ENCODE data around the gene MAML2.

The MAML2 gene

DNA sequence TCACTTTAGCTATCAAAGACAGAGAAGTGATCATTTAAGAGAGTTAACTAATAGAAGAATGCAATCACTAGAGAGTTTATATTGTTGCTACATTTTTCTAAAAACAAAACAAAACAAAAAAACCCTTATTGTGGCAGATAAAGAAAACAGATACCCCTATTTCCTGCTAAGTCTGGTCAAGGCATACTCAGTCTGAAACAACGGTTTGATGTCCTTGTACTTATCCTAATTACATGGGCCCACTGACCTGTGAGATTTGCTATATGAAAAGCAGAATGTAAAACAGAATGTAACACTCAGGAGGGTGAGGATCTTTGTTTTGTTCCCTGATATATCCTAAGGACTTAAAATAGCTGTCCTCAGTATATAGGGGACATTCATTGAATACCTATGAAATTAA is 24.6 kb downstream of the MAML2 start:
- DNase-seq (ENCODE audit: low spot score): no peak

DNA sequence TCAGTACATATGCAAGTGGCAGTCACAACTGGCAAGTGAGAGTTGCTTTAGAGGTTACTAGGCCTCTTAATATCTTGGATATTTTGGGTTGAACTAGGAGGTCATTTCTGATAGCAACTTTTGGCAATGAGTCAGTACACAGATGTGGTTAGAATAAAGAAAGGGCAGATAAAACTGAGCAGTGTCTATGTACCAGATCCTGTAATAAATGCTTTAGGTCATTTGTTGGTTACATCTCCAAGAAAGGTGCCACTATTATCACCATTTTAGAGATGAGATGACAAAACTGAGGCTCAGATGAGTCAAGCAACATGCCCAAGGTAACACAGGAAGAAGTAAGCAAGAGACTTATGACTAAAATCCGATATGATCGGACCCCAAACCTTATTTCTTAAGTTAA is 25.0 kb downstream of the MAML2 start:
- DNase-seq (ENCODE audit: low spot score): no peak

- no peak for DNase-seq (ENCODE audit: low spot score)
Measured at GRCh38 chr11:96317571-96317970, 25.4 kb downstream of the MAML2 start.

GRCh38 chr11:96316869-96317268 is 26.1 kb downstream of the MAML2 start:
- DNase-seq (ENCODE audit: low spot score): no peak

DNA sequence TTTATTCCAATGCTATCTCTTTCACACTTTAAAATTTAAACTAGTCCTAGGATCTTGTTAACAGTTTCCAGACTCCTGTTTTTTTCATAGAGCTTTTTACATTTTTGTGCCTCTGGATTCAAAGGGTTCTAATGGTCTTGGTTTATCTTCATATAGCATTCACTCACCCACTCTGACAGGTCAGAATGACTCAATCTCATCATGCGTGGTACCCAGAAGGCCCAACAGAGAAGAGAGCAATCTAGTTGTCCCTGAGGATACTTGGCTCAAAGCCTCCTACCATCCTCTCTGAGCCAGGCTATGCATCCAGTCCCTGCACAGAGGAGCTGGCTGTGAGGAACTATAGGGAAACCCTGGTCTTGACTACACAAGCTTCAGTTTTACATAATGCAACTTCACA is 27.5 kb downstream of the MAML2 start:
- no peak for DNase-seq (ENCODE audit: low spot score)

DNA sequence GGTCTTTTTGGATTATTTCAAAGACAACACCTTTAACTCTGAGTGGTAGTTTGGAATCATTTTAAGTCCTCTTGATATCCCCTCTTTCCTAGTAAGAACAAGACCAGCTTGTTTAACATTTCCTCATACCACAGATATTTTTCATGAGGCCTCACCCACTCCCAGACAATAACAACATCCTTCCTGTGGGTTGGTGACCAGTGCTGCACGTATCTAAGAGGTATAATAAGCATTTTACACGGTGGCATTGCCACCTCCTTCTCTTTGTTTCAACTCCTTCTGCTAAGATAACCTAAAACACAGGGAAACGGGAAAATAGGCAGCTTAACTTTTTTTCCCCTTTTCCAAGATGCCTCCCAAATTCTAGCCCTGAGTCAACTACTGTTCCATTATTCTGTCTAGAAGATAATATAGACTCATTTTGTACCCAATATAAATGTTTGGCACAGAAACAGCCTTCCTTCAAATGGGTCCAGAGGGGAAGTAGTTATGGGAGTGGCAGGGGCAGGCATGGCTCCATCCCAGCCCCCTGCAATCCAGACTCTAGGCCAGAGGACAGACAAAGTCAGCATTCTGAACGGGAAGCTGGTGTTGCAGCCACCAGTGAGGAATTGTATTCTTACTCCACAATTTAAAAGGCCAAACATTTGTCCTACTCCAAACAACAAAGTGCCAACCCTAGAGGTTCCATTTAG is 28.5 kb downstream of the MAML2 start:
- no peak for DNase-seq (ENCODE audit: low spot score)

- DNase-seq (ENCODE audit: low spot score): no peak
Measured at GRCh38 chr11:96313163-96313562, 29.8 kb downstream of the MAML2 start.

DNA sequence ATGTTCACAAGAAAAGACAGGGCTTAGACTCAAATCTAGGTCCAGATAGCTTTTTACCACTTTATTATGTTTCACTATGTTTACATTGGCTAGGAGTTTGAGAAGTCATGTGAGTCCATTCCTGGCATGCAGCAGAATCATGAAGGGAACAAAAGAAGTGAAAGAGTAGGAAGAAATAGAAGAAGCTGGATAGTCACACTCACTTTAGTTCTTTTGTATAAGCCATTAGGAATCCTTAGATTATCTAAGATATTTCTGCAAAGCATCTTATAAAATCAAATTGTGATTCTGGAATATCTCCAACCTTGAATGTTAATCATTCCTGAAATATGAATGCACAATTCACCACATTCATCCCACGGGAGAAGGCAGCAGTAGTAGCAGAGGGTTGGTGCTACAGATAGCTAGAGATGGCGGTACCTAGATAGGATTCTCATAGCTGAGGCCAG is 31.9 kb downstream of the MAML2 start:
- no peak for DNase-seq (ENCODE audit: low spot score)

DNA sequence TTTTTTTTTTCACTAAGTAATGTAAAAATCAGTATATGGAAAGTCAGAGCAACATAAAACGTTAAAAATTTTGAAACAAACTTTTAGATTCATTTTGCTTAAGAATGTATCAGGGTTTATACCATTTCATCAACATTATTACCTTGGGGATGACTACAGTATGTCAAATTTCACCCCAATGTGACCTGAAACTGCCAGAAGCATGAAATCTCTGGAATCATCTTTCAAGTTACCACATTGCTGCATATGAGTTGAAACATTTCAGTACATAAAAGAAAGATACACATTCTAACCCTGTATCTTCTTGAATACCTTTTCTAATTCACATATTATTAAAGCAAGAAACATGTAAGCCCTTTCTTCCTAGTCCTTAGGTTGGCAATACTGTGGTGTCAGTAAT is 32.8 kb downstream of the MAML2 start:
- DNase-seq (ENCODE audit: low spot score): no peak

DNA sequence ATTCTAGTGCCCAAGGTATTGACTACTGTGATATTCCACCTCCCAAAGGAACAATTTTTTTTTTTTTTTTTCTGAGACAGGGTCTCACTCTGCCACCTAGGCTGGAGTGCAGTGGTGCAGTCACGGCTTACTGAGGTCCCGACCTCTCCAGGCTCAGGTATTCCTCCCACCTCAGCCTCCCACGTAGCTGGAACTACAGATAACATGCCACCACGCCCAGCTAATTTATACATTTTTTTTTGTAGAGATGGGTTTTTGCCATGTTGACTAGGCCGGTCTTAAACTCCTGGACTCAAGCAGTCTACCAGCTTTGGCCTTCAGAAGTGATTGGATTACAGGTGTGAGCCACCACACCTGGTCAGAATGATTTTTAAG is 33.4 kb downstream of the MAML2 start:
- DNase-seq (ENCODE audit: low spot score): no peak

DNA sequence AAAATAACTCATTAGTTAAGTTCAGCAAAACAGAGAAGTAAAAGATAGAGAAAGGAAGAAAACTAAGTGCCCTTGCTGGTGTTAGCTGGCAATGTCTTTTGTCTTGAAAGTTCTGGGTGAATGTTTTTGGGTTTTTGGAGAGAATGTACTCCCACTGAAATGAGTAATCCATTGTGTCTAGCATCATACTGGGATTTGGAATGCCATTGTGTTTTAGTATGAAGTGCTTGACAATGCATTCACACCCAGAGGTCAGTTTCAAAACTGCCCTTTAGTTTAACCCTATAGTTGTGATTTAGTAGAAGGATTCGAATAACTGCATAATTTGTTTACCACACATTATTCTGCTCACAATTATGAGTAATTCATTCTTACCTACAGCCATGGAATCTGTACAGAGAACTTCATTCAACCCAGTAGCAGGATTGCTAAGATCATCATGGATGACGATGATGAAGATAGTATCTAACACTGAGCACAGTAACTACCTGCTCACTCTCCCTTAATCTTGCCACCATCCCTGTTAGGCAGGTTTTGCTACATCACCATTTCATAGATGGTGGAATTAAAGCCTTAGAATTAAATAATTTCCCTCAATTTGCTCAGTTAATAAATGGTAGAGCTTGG is 33.9 kb downstream of the MAML2 start:
- no peak for DNase-seq (ENCODE audit: low spot score)

- DNase-seq (ENCODE audit: low spot score): no peak
Measured at GRCh38 chr11:96307776-96308140, 35.2 kb downstream of the MAML2 start.

DNA sequence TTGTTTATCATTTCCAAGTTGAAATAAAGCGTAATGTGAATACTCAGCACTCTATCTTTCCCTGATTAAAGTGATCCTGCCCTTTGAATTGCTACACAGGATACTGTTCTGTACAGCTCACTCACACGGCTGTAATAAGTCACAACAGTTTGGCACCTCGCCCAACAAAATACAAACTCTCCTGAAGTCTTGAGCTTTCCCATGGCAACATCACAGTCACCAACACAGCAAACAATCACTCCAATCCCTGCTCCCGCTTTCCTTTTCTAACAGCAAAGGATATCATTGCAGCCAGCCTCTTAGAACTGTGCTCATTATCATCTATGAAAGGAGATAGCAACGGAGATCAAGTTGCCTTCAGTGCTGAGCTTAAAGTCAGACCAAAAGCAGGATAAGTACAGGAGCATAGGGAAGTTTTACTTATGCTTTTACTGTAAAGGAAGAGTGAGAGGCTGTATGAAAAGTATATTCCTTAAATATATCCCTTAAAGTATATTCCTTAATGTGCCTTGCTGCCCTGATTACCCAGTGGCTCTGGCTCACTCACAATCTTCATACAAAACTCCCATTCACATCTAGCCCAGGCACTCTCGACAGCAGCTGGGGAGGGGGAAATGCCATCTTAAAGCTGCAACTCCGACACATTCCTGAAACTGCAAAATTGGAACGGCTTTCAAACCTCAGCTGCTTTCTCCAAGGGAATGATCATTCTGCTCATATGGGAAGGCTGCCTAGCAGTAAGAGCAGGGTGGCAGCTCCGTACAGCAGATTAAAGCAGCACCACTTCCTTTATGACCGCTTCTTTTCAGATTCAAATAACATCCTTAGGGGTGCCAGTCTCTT is 35.8 kb downstream of the MAML2 start:
- peak; percentile 8 for DNase-seq (ENCODE audit: low spot score)

GRCh38 chr11:96306600-96306932 is 36.4 kb downstream of the MAML2 start:
- no peak for DNase-seq (ENCODE audit: low spot score)

DNA sequence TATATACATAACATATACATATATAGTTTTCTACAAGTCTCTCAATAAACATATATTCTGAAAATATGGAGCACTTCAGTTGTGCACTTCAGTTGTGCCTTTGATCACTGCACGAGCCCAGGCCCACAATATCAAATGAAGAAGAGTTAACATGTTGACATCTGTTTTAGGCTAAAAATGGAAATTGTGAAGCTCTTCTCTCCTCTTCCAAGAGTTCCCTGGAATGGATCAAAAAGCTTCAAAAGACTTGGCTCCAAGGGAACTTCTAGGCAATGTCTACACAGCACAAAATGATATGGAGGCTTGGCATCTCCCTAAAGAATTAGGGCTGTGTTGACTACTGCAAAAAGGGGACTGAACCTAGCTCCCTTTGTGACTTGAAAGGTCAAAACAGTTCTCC is 36.9 kb downstream of the MAML2 start:
- DNase-seq (ENCODE audit: low spot score): no peak

- no peak for DNase-seq (ENCODE audit: low spot score)
Measured at GRCh38 chr11:96303980-96304379, 39.0 kb downstream of the MAML2 start.

GRCh38 chr11:96303064-96303463 is 39.9 kb downstream of the MAML2 start:
- no peak for DNase-seq (ENCODE audit: low spot score)

DNA sequence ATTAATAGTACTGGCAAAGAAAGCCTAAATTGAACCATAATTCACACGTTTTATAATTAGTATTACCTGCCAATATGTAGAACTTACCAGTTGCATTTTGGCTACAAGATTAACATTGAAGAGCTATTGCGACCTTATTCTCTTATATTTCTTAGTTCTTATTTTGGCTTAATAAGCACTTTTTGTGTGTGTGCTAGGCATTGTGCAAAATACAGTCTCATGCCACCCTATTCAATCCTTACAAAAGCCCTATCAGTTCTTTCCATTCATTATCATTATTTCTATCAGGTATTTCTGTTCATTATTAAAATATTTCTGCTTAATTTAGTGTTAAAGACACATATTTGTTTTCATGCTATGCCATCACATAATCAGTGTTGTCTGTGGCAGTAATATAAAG is 41.2 kb downstream of the MAML2 start:
- DNase-seq (ENCODE audit: low spot score): no peak

DNA sequence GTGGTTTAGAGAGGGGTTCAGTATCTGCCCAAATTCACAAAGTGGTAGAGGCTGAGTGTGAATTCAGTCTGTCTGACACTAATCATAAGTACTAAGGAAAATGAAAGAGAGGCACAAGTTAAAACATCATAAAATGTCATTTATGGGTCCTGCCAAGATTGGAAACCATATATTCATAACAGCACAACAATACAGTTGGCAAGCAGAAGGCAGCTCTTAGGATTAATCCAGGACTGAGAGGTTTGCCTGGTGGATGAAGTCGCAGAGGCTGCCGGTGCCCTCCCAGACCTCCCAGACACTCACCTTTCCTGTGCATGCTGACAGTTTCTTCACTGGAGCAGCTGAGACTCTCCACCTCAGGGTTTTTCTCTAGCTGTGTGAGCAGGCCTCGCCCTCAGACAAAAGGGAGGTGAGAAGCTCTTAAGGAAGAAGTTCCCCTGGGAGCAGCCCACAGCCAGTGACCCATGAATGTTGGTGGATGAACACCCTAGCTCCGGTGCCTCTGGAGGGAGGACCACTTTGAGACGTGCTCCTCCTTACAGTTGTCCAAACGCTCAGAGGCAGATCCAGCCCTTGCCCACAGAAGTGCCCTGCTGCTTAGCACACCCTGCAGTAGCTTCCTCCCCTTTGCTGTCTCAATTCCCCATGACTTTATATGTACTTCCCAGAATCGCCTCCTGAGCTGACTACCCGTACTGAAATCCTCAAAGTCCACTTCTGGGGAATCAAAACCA is 43.7 kb downstream of the MAML2 start:
- no peak for DNase-seq (ENCODE audit: low spot score)

DNA sequence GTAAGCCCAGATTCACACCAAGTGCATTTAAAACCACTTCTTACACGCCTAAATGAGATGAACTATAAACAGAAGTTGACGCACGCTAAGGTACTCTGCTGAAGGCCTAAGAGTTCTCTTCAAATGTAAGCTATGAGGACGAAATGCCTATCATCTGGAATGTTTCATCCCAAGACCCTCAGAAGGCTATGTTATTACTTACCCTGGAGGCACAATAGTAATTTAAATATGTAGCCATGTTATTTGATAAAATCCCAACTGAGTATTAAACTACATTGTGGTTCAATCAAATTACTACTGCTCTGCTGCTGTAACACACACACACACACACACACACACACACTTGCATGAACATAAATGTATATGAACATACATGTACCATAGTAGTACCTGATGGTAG is 47.6 kb downstream of the MAML2 start:
- DNase-seq (ENCODE audit: low spot score): no peak

DNA sequence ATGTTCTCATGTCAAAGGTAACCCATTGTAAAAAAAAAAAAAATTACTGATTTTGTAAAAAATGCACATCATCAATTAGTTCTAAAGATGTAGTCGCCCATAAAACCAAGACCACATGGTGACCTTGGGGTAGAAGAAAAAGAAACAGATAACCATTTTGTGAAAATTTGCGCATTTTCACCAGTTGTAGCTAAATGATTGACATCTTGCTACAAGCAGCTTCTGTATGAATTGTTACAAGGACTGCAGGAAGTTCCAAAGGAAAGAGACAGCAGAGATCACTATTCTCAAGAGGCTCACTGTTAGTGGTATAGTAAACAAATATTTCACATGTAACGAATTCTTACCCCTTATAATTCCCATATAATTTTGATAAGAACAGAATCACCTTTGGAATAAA is 48.7 kb downstream of the MAML2 start:
- no peak for DNase-seq (ENCODE audit: low spot score)

DNA sequence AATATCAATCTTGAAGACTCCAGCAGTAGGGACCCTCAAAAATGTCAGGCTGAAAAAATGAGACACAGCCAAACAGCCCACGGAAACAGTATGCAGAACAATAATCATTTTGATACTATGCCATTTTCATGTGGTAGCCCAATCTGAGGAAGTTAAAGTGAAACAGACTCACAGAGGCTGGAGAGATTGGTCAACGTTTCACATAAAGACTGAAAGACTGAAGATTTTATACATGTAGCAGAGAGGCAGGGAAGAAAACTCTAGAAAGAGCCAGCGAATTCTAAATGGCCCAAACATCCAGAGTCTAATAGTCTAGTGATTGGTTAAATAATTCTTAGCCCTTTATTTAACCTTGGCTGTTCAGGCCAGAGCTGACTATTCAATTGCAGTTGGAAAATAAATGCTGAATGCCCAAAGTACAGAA is 49.4 kb downstream of the MAML2 start:
- no peak for DNase-seq (ENCODE audit: low spot score)

DNA sequence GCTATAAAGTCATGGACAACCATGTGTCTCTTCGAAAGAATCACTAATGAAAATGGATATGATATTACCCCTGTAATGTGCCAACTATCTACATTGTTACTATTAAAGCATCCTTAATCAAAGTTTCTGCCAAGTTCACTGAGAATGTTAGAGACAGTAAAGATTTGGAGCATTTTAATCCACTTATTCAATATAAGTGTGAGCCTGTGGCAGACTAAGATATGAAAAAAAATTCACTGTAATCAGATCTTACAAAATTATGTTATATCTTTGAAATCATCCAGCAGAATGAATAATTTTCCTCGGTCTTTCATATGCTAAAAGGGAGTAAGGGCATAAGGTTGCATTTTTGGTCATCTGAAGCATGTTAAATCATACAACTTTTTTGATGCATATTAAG is 49.9 kb downstream of the MAML2 start:
- DNase-seq (ENCODE audit: low spot score): no peak

Data from CD4-positive, alpha-beta T cell treated with Interleukin-6 at 100 ng/mL for 8 hours (primary cell).